ENCODE measurements around the gene BBS12. TPM values are rescaled to one million over a fixed set of nuclear protein-coding genes. Genes with fewer than 3 reads are reported as not detected.
"Not testable (repeated sequence)": the region's sequence is repeated elsewhere in the genome, so short reads cannot be mapped to it uniquely, and the experiment has no call there.

The BBS12 gene
- total RNA-seq, 1 donor from 2014 or later, result 4.5 TPM

DNA sequence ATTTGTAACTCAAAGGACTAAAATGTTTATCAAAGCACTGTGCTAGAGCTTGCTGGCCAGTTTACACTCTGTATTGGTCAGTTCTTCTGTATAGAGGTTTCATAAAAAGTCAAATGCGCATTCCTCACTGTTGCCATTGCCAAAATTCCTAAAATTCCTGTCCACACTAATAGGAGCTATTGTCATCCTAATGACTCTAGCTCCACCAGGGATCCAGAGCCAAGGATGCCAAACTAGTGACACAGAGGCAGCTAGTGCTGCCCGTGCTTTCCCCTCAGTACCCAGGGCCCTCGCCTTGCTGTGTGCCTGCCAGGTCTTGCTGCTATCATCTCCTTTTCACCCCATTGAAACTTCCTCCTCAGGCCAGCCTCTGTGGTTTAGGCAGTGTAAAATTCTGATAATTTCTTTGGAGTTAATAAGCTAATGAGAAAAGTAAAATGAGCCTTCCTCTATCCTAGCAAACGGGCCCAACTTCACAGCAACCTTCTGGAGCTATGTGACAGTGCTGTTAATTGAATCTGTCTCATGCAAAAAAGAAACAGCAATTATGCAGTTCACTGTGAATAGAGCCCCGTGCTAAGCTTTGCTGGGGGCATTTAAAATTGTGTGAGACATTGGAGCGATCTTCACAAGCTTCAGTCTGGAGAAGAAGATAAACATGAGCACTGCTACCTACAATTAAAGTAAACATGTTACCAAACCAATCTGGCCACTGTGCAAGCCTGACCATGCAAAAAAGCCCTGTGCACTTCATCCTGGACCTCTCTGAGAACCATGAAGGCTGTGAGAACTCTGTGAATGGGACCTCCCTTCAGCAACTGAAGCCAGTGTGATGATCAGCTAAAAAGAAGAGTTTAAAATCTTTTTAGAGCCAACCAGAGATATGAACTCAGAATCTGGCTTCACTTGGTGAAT lies 51.1 kb downstream of the BBS12 start:
- Mint-ChIP-seq H3K4me3 (no peak overlapping the region), H3K36me3 (peaks cover 3% of the 10 kb centered on the region), H3K27ac (peak overlapping the region; percentile 52), H3K4me1 (ENCODE audit: unreplicated experiment) (peaks cover 13% of the 10 kb centered on the region), H3K27me3 (no peaks in the 10 kb centered on the region), H3K9me3 (peaks cover 5% of the 10 kb centered on the region)
- TF ChIP-seq, protein P1, sequence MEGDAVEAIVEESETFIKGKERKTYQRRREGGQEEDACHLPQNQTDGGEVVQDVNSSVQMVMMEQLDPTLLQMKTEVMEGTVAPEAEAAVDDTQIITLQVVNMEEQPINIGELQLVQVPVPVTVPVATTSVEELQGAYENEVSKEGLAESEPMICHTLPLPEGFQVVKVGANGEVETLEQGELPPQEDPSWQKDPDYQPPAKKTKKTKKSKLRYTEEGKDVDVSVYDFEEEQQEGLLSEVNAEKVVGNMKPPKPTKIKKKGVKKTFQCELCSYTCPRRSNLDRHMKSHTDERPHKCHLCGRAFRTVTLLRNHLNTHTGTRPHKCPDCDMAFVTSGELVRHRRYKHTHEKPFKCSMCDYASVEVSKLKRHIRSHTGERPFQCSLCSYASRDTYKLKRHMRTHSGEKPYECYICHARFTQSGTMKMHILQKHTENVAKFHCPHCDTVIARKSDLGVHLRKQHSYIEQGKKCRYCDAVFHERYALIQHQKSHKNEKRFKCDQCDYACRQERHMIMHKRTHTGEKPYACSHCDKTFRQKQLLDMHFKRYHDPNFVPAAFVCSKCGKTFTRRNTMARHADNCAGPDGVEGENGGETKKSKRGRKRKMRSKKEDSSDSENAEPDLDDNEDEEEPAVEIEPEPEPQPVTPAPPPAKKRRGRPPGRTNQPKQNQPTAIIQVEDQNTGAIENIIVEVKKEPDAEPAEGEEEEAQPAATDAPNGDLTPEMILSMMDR (conservative IDR thresholded peaks at IDR 0.05), result no peak
- no peak for DNase-seq (ENCODE audit: extremely low spot score, unreplicated experiment)

DNA sequence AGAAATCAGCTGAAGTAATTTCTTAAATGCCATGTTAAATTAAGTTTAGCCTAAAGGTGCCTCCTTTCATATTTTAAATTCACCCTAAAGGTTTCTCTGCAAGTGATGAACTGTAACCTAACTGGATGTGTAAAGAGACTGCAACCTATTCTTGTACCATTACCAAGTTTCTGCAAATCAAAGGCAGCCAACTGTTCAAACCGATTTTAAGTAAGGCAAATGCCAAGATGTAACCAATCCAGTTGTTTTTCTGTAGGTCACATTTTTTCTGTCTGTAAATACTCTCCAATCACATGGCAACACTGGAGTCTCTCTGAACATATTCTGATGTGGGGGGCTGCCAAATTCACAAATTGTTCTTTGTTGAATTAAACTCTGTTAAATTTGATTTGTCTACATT lies 51.8 kb downstream of the BBS12 start:
- Mint-ChIP-seq H3K36me3 (peaks cover 3% of the 10 kb centered on the region), H3K9me3 (peaks cover 5% of the 10 kb centered on the region), H3K4me3 (no peak overlapping the region), H3K27ac (no peak overlapping the region), H3K4me1 (ENCODE audit: unreplicated experiment) (peaks cover 13% of the 10 kb centered on the region), H3K27me3 (no peaks in the 10 kb centered on the region)
- TF ChIP-seq, protein P1 (conservative IDR thresholded peaks at IDR 0.05), result no peak
- DNase-seq (ENCODE audit: extremely low spot score, unreplicated experiment), result no peak

DNA sequence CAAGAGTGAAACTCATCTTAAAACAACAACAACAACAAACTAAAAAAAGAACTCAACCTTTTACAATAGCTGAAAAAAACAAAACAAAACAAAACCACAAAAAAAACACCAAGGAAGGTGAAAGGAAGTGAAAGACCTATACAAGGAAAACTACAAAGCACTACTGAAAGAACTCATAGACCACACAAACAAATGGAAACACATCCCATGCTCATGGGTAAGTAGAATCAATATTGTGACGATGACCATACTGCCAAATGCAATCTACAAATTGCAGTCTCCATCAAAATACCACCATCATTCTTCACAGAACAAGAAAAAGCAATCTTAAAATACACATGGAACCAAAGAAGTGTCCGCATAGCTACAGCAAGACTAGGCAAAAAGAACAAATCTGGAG lies 52.6 kb downstream of the BBS12 start:
- peaks cover 3% of the 10 kb centered on the region for H3K36me3 Mint-ChIP-seq
- TF ChIP-seq, protein P1 (conservative IDR thresholded peaks at IDR 0.05), result no peak
- H3K4me1 Mint-ChIP-seq (ENCODE audit: unreplicated experiment), result peaks cover 13% of the 10 kb centered on the region
- H3K27ac Mint-ChIP-seq, result no peak overlapping the region
- DNase-seq (ENCODE audit: extremely low spot score, unreplicated experiment), result no peak
- no peak overlapping the region for H3K4me3 Mint-ChIP-seq
- no peaks in the 10 kb centered on the region for H3K27me3 Mint-ChIP-seq
- H3K9me3 Mint-ChIP-seq, result peaks cover 5% of the 10 kb centered on the region

DNA sequence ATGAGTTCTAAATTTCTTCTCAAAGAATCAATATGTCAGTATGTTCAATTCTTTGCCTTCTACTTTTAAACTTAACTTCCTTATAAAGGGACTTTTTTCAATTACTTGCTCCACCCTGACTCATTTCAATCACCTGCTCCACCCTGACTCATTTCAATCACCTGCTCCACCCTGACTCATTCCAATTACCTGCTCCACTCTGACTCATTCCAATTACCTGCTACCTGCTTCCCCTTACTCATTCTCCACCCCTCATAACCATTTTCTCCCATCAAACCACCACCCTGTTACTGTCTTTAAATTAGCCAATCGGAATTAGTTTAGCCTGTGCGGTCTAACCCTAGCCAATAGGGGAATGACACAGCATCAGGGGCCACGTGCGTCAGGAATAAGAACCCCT lies 53.8 kb downstream of the BBS12 start:
- H3K4me3 Mint-ChIP-seq; H3K9me3 Mint-ChIP-seq; H3K36me3 Mint-ChIP-seq; DNase-seq (ENCODE audit: extremely low spot score, unreplicated experiment); H3K27me3 Mint-ChIP-seq: not testable (repeated sequence)
- peak overlapping the region; percentile 35 for H3K27ac Mint-ChIP-seq
- H3K4me1 Mint-ChIP-seq (ENCODE audit: unreplicated experiment), result peaks cover 13% of the 10 kb centered on the region

DNA sequence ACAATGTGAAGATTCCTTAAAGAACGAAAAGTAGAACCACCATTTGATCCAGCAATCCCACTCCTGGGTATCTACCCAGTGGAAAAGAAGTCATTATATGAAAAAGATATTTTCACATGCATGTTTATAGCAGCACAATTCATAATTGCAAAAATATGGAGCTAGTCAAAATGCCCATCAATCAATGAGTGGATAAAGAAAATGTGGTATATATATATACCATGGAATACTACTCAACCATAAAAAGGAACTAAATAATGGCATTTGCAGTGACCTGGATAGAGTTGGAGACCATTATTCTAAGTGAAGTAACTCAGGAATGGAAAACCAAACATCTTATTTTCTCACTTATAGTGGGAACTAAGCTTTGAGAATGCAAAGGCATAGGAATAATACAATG lies 54.4 kb downstream of the BBS12 start:
- H3K4me3 Mint-ChIP-seq; H3K9me3 Mint-ChIP-seq; H3K27me3 Mint-ChIP-seq; DNase-seq (ENCODE audit: extremely low spot score, unreplicated experiment); H3K27ac Mint-ChIP-seq; H3K36me3 Mint-ChIP-seq: not testable (repeated sequence)
- peaks cover 13% of the 10 kb centered on the region for H3K4me1 Mint-ChIP-seq (ENCODE audit: unreplicated experiment)

DNA sequence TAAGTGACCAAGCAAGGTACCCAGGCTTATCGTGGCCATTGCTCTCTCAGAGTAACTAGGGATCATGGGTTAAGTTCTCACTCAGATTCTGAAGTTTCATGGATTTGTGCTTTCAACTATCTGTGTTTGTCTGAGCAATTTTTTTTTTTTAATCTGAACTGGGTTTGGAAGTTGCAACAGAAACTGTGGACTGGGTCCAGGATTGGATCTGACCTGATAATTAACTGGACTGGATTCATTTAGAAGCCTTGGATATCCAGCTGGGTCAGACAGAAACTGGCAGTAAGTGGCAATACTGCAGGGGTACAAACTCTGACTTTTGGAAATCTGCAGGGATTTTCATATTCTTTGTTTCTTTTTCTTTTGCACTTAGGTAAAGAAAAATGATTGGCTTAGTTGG lies 55.4 kb downstream of the BBS12 start:
- peaks cover 3% of the 10 kb centered on the region for H3K36me3 Mint-ChIP-seq
- peaks cover 5% of the 10 kb centered on the region for H3K9me3 Mint-ChIP-seq
- no peaks in the 10 kb centered on the region for H3K27me3 Mint-ChIP-seq
- H3K27ac Mint-ChIP-seq, result no peak overlapping the region
- H3K4me1 Mint-ChIP-seq (ENCODE audit: unreplicated experiment), result peaks cover 13% of the 10 kb centered on the region
- H3K4me3 Mint-ChIP-seq, result no peak overlapping the region
- TF ChIP-seq, protein P1 (conservative IDR thresholded peaks at IDR 0.05), result no peak
- no peak for DNase-seq (ENCODE audit: extremely low spot score, unreplicated experiment)

All from type B pancreatic cell (in vitro differentiated cells).